GM12801 (cell line): ENCODE measurements around the gene EIF4E.

Source experiments
- CTCF ChIP-seq: IDR thresholded peaks from one replicate; pipeline ENCODE4 v1.5.1; 2011; ENCODE audit warnings: control low read depth; ENCODE audit not compliant: insufficient read length; ENCODE audit errors: extremely low read depth

The EIF4E gene

GRCh38 chr4:98945297-98945850 is 16.4 kb upstream of the EIF4E start:
- no peak for TF ChIP-seq CTCF

- TF ChIP-seq CTCF, result no peak
Observed at GRCh38 chr4:98939892-98940298, 11.0 kb upstream of the EIF4E start.

- TF ChIP-seq CTCF, result no peak
Observed at GRCh38 chr4:98939438-98939837, 10.5 kb upstream of the EIF4E start.

GRCh38 chr4:98937986-98938720 is 9.2 kb upstream of the EIF4E start:
- TF ChIP-seq CTCF, result no peak

GRCh38 chr4:98935633-98936032 is 6.7 kb upstream of the EIF4E start:
- TF ChIP-seq CTCF, result no peak

GRCh38 chr4:98932539-98932938 is 3.6 kb upstream of the EIF4E start:
- no peak for TF ChIP-seq CTCF

- no peak for TF ChIP-seq CTCF
Observed at GRCh38 chr4:98930311-98930865, 1.5 kb upstream of the EIF4E start.
